ENCODE results near the gene LGR4.

LGR4 gene

GRCh38 chr11:27402450-27402849 is 70.1 kb downstream of the LGR4 start:
- 0 out of 2 replicates have a peak, but pooled peaks cover 3% of the 10 kb centered on the region for H3K4me1 ChIP-seq (ENCODE audit: control insufficient read depth, insufficient read depth, low read length)
- CTCF ChIA-PET, result no interaction called here
- TF ChIP-seq ZNF266 (tag by site-specific recombination; IDR thresholded peaks at IDR 0.05; ENCODE audit: low read depth) (no peak), ZBTB49 (tag by site-specific recombination; IDR thresholded peaks at IDR 0.05; ENCODE audit: low read depth) (no peak)
- H3K27ac ChIP-seq (ENCODE audit: extremely low read depth, low read depth, low read length), result no peak overlapping the region
- no peaks in the 10 kb centered on the region for H3K9me3 ChIP-seq (ENCODE audit: control insufficient read depth, insufficient read depth, low read depth, low read length)
- H3K4me3 ChIP-seq (ENCODE audit: low read depth, low read length), result no peak overlapping the region
- no peaks in the 10 kb centered on the region for H3K36me3 ChIP-seq (ENCODE audit: control insufficient read depth in 2 of 2, insufficient read depth in 1 of 2, low read length in 2 of 2)
- POLR2A ChIA-PET, result interaction anchor here (1.0 kb wide), 1 partner anchor 39 kb away, joined by 3 read pairs; the partner anchor contains the start of gene CCDC34

- Histone ChIP-seq H3K4me1 (ENCODE audit: control insufficient read depth, insufficient read depth, low read length) (0 out of 2 replicates have a peak, but pooled peaks cover 3% of the 10 kb centered on the region), H3K4me3 (ENCODE audit: low read depth, low read length) (no peak overlapping the region), H3K9me3 (ENCODE audit: control insufficient read depth, insufficient read depth, low read depth, low read length) (no peaks in the 10 kb centered on the region), H3K27ac (ENCODE audit: extremely low read depth, low read depth, low read length) (no peak overlapping the region), H3K36me3 (ENCODE audit: control insufficient read depth in 2 of 2, insufficient read depth in 1 of 2, low read length in 2 of 2) (no peaks in the 10 kb centered on the region)
- ChIA-PET CTCF (no interaction called here), POLR2A (interaction anchor here (1.0 kb wide), 1 partner anchor 39 kb away, joined by 3 read pairs; the partner anchor contains the start of gene CCDC34)
- no peak for TF ChIP-seq ZNF266 (tag by site-specific recombination; IDR thresholded peaks at IDR 0.05; ENCODE audit: low read depth)
- TF ChIP-seq, protein P1, sequence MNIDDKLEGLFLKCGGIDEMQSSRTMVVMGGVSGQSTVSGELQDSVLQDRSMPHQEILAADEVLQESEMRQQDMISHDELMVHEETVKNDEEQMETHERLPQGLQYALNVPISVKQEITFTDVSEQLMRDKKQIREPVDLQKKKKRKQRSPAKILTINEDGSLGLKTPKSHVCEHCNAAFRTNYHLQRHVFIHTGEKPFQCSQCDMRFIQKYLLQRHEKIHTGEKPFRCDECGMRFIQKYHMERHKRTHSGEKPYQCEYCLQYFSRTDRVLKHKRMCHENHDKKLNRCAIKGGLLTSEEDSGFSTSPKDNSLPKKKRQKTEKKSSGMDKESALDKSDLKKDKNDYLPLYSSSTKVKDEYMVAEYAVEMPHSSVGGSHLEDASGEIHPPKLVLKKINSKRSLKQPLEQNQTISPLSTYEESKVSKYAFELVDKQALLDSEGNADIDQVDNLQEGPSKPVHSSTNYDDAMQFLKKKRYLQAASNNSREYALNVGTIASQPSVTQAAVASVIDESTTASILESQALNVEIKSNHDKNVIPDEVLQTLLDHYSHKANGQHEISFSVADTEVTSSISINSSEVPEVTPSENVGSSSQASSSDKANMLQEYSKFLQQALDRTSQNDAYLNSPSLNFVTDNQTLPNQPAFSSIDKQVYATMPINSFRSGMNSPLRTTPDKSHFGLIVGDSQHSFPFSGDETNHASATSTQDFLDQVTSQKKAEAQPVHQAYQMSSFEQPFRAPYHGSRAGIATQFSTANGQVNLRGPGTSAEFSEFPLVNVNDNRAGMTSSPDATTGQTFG (tag by site-specific recombination; IDR thresholded peaks at IDR 0.05; ENCODE audit: borderline replicate concordance), result no peak
- TF ChIP-seq, protein P2, sequence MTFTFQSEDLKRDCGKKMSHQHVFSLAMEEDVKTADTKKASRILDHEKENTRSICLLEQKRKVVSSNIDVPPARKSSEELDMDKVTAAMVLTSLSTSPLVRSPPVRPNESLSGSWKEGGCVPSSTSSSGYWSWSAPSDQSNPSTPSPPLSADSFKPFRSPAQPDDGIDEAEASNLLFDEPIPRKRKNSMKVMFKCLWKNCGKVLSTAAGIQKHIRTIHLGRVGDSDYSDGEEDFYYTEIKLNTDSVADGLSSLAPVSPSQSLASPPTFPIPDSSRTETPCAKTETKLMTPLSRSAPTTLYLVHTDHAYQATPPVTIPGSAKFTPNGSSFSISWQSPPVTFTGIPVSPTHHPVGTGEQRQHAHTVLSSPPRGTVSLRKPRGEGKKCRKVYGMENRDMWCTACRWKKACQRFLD (tag by site-specific recombination; IDR thresholded peaks at IDR 0.05), result no peak
- TF ChIP-seq ZNF23 (tag by site-specific recombination; IDR thresholded peaks at IDR 0.05; ENCODE audit: borderline replicate concordance), result no peak
- TF ChIP-seq ZNF571 (tag by site-specific recombination; IDR thresholded peaks at IDR 0.05), result no peak
- no peak for TF ChIP-seq BCL6B (tag by site-specific recombination; IDR thresholded peaks at IDR 0.05)
- no peak for TF ChIP-seq ZSCAN18 (tag by site-specific recombination; IDR thresholded peaks at IDR 0.05)
- TF ChIP-seq ZFP41 (tag by site-specific recombination; IDR thresholded peaks at IDR 0.05; ENCODE audit: borderline replicate concordance), result no peak
- TF ChIP-seq ZNF473 (tag by site-specific recombination; IDR thresholded peaks at IDR 0.05), result no peak
- no peak for TF ChIP-seq MZF1 (tag by site-specific recombination; IDR thresholded peaks at IDR 0.05; ENCODE audit: borderline replicate concordance)
- TF ChIP-seq ZNF354C (tag by site-specific recombination; IDR thresholded peaks at IDR 0.05; ENCODE audit: borderline replicate concordance, low read depth), result no peak
- no peak for TF ChIP-seq ZNF274 (IDR thresholded peaks at IDR 0.05; ENCODE audit: low read length)
- no peak for TF ChIP-seq ZNF274 (tag by site-specific recombination; IDR thresholded peaks at IDR 0.05; ENCODE audit: borderline replicate concordance)
- no peak for TF ChIP-seq ZNF394 (tag by site-specific recombination; IDR thresholded peaks at IDR 0.05; ENCODE audit: borderline replicate concordance)
- TF ChIP-seq HOXA7 (CRISPR knock-in tag; IDR thresholded peaks at IDR 0.05; ENCODE audit: borderline replicate concordance), result no peak
These were observed 70.7 kb downstream of the LGR4 start for GRCh38 chr11:27401833-27402316.
